ENCODE measurements around the gene SLC26A9.

SLC26A9 gene

DNA sequence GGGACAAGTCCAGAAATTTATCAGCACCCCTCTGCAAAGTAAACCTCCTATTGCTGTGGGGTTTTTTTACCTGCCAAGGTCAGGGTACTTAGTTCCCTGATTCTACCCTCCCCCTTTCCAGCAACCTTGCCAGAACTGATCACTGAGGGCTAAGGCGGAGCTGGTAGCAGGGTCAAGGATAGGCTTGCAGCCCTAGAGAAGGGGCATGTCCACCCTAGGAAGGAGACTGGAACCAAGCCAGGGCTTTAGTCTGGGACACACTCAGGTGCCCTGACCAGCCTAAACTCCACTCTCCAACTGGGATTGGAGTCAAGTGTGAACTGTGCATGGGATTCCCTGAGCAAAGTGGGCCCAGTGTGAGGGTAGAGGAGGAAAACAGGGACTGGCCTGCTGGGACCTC is 6.5 kb upstream of the SLC26A9 start:
- DNase-seq (ENCODE audit: low read depth), result no peak
- no peak overlapping the region for H3K4me3 ChIP-seq (ENCODE audit: low read depth, low read length)
- TF ChIP-seq, protein P1, sequence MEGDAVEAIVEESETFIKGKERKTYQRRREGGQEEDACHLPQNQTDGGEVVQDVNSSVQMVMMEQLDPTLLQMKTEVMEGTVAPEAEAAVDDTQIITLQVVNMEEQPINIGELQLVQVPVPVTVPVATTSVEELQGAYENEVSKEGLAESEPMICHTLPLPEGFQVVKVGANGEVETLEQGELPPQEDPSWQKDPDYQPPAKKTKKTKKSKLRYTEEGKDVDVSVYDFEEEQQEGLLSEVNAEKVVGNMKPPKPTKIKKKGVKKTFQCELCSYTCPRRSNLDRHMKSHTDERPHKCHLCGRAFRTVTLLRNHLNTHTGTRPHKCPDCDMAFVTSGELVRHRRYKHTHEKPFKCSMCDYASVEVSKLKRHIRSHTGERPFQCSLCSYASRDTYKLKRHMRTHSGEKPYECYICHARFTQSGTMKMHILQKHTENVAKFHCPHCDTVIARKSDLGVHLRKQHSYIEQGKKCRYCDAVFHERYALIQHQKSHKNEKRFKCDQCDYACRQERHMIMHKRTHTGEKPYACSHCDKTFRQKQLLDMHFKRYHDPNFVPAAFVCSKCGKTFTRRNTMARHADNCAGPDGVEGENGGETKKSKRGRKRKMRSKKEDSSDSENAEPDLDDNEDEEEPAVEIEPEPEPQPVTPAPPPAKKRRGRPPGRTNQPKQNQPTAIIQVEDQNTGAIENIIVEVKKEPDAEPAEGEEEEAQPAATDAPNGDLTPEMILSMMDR (IDR thresholded peaks at IDR 0.05; ENCODE audit: control insufficient read depth, extremely low read depth, insufficient read depth), result no peak

DNA sequence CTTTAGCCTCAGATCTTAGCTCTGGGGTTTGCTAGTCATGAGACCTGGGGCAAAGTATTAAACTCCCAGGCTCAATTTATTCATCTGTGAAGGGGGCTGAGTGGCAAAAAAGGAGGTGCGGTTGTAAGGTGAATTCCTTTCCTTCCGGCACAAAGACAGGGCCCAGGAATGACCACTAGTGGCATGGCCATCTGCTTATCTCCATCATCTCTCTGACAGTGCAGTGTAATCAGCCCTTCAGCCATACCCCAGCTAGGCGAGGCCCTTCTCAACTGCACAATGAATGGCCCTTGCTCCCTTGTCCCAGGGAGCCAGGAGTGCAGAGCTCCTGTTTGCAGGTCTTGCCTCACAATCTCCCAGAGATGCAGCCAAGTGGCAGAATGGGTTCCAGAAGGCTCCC is 5.6 kb upstream of the SLC26A9 start:
- DNase-seq (ENCODE audit: low read depth), result no peak
- no peak overlapping the region for H3K4me3 ChIP-seq (ENCODE audit: low read depth, low read length)
- TF ChIP-seq, protein P1 (IDR thresholded peaks at IDR 0.05; ENCODE audit: control insufficient read depth, extremely low read depth, insufficient read depth), result no peak

DNA sequence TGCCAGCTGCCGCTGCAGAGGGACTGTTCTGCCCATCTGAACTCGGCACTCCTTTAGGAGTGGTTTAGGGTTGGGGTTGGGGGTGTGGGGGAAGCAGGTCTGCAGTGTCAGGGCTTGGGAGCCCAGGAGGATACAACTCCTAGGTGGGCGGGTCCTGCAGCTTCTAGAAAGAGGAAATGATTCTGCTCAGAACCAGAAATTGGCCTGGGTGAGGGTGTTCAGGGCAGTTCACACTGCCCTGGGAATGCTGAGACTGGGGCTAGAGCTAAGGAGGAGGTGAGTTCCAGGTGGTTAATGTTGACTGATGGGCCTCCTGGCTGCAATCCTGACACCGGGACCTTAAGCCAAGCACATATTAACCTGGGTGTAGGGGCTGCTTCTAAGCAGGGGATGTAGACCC is 4.8 kb upstream of the SLC26A9 start:
- H3K4me3 ChIP-seq (ENCODE audit: low read depth, low read length), result no peak overlapping the region
- TF ChIP-seq, protein P1 (IDR thresholded peaks at IDR 0.05; ENCODE audit: control insufficient read depth, extremely low read depth, insufficient read depth), result no peak
- no peak for DNase-seq (ENCODE audit: low read depth)

DNA sequence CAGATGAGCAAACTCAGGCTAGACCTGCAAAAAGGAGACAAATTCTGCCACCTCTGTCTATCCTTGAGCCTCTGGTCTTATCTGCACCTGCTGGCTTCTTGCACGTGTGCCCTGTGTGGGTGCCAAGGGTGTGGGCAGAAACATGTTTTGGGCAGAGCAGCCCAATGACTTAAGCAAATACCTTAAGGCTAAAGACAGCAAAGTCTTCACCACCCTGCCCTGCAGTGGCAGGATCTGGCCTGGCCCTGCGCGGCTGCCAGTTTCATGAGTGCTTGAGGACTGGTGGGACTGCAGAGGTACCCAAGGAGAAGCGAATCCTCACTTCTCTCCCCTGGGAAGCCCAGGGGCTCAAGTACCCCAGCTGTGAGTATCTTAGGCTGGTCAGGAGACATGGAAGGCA is 3.8 kb upstream of the SLC26A9 start:
- TF ChIP-seq, protein P1 (IDR thresholded peaks at IDR 0.05; ENCODE audit: control insufficient read depth, extremely low read depth, insufficient read depth), result no peak
- H3K4me3 ChIP-seq (ENCODE audit: low read depth, low read length), result no peak overlapping the region
- peak; percentile 89 for DNase-seq (ENCODE audit: low read depth)

DNA sequence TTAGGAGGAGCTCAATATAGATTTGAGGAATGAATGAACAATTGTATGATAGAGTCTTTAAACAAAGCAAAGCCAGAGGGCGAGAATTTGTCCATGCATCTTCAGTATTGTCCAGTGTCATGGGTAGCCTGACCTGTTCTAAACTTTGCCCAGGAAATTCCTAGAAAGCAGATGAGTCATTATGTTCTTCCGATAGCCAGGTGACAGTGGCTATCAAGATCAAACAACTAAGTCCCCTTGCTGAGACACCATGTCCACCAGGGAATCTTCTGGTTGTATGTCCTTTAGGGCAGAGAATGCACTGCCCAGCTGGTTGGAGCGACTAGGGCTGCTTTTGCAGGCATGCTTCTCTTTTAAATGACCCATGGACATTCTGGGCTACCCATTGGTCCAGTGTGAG is 1.8 kb upstream of the SLC26A9 start:
- TF ChIP-seq, protein P1 (IDR thresholded peaks at IDR 0.05; ENCODE audit: control insufficient read depth, extremely low read depth, insufficient read depth), result no peak
- peak; percentile 46 for DNase-seq (ENCODE audit: low read depth)
- no peak overlapping the region for H3K4me3 ChIP-seq (ENCODE audit: low read depth, low read length)

DNA sequence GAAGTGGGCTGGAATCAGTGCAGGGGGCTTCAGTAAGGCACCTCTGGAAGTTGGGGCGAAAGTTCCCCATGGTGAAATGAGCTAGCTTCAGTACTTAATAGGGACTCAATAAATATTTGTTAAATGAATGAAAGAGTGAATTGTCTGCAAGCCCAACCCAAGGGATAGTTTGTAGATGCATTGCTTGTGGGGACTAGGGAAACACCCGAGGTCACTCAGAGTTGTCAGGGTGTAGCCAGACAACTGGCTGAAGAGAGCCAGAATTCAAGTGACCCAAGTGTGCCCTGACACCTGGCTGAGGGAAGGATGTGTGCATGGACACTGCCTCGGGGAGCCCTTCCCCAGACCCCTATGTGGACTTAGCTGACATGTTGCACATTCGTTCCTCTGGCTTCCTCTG is 1.3 kb upstream of the SLC26A9 start:
- TF ChIP-seq, protein P1 (IDR thresholded peaks at IDR 0.05; ENCODE audit: control insufficient read depth, extremely low read depth, insufficient read depth), result no peak
- no peak for DNase-seq (ENCODE audit: low read depth)
- no peak overlapping the region for H3K4me3 ChIP-seq (ENCODE audit: low read depth, low read length)

DNA sequence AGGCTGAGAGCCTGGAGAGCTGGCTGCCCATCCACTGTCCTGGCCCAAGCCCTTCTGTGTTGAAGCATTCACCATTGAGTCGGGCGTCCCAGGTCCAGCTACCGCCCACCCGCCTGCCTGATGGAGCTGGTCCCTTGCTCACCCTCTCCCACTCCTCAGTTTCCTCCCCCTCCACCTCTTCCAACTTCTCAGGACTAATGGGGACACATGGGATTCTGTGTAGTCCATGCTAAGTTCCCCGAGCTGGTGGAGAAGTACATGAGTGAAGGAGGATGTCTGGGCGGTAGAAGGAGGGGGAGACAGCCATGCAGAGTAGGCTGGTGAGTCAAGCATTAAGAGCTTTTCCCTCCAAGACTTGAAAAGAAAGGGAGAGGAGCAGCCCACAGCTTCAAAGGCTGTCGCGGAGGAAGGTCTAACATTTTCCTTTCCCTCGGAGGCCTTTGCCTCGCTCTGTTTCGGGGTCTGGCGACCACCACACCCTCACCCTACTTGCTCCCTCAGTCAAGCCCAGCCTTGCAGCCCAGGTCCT is 561 bp downstream of the SLC26A9 start:
- H3K4me3 ChIP-seq (ENCODE audit: low read depth, low read length), result no peak overlapping the region
- TF ChIP-seq, protein P1 (IDR thresholded peaks at IDR 0.05; ENCODE audit: control insufficient read depth, extremely low read depth, insufficient read depth), result no peak
- no peak for DNase-seq (ENCODE audit: low read depth)

Data from LNCaP clone FGC (cell line).